RWPE1 (cell line): ENCODE data around the gene CDIPT.

Source experiments
- CTCF ChIA-PET: fragments of 350-600 bp; sonication (Branson Sonifier 250); formaldehyde crosslinking; extraction: SDS; loops from one replicate; lab custom pipeline; 2021; lab: Yijun Ruan, JAX
- POLR2A ChIA-PET: fragments of 400-600 bp; formaldehyde crosslinking; extraction: SDS; loops from one replicate; lab custom pipeline; 2020; ENCODE audit warnings: antibody characterized with exemption; ENCODE audit not compliant: low non-redundant PET; lab: Yijun Ruan, JAX
- DNase-seq: peaks from one replicate; pipeline ENCODE4 v3.0.0; 2012; ENCODE audit warnings: low spot score
- H3K27ac ChIP-seq: fragments of 450-650 bp; 2 replicates; pipeline ENCODE4 v1.5.1; 2017
- CTCF ChIP-seq: fragments of 450-650 bp; conservative IDR thresholded peaks from 2 replicates; pipeline ENCODE4 v1.5.1; 2017; ENCODE audit warnings: low read depth, mild to moderate bottlenecking

Gene CDIPT

DNA sequence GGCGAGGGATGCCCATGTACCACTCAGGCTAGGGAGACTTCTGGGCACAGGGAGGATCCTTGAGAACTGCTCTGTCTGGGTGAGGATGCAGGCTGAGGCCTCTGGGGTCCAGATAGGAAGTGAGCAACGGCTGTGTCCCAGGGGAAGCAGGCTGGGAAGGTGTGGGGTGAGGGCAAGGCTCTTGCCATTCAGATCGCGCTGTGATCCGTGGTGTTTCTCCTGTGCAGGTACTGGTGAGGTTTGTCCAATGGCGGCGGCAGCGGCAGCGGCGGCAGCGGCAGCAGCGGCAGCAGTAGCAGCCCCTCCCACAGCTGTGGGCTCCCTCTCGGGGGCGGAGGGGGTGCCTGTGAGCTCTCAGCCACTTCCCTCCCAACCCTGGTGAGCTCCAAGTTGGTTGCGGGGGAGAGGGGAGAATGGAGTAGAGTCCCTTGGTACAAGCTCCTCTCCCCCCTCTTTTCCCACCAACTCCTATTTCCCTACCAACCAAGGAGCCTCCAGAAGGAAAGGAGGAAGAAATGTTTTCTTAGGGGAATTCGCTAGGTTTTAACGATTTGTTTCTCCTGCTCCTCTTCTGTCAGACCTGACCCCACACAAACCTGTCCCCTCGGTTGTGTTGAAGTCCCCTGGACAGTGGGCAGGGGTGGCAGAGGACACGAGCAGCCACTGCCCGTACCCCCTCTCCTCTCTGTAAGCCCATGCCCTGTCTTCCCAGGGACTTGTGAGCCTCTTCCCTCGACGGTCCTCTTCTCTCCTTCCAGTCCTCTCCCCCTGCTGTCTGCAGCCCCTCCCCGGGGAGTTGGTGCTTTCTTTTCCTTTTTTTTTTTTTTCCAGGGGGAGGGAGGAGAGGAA is 53.0 kb downstream of the CDIPT start:
- POLR2A ChIA-PET, result interaction anchor here (0.7 kb wide), 1 partner anchor 256 kb away, joined by 12 read pairs; no protein-coding TSS in a partner anchor
- CTCF ChIA-PET, result interaction anchor here (0.6 kb wide), 1 partner anchor 9 kb away, joined by 3 read pairs; no protein-coding TSS in a partner anchor
- H3K27ac ChIP-seq, result peak overlapping the region; percentile 99
- DNase-seq, result no peak
- no peak for TF ChIP-seq CTCF

DNA sequence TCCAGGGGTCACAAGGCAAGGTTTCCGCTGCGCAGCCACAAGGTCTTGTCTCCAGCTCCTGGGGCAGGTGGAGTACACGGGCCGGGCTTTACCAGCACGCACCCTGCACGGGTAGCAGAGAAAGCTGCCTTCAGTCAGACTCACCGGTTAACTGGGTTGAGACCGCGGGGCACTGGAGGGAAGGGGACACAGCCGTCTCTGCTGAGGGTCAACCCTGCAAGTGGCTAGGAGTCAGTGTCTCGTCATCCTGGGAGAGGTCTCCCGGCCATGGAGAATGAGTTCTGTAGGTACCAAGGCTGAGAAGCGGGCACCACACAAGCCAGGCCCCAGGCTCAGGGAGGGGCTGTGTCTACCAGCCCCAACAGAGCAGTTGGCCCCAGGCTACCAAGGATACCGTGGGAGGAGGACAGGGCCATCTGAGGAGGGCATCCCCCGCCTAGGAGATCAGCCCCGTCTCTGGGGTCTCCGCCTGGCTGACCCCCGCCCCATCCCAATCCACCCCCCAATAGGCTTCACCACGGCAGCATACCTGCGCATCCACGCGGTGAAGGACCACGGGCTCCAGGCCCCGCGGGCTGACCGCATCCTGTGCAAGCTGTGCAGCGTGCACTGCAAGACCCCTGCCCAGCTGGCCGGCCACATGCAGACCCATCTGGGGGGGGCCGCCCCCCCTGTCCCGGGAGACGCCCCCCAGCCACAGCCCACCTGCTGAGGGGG is 53.8 kb downstream of the CDIPT start:
- ChIA-PET POLR2A (interaction anchor here (0.7 kb wide), 1 partner anchor 257 kb away, joined by 12 read pairs; no protein-coding TSS in a partner anchor), CTCF (interaction anchor here (1.5 to 1.9 kb wide), 2 partner anchors 11 to 39 kb away, joined by 3 to 8 read pairs; partner anchors contain the start of gene MVP)
- TF ChIP-seq CTCF, result no peak
- DNase-seq, result no peak
- H3K27ac ChIP-seq, result peak overlapping the region; percentile 99
